Activated CD4-positive, alpha-beta memory T cell treated with anti-CD3 and anti-CD28 coated beads, Interleukin-2, amount 10 ng/mL, durations not matched to agents 7 days and 5 days (primary cell): ENCODE data around the gene ACOT7. TPM values are rescaled to one million over a fixed set of nuclear protein-coding genes. Genes with fewer than 3 reads are reported as not detected.

Source experiments
- CTCF ChIA-PET: fragments of 350-600 bp; sonication (Branson Sonifier 250); formaldehyde crosslinking; loops from one replicate; lab custom pipeline; 2021; ENCODE audit warnings: antibody characterized with exemption, inconsistent platforms; lab: Charles Lee
- POLR2A ChIA-PET: fragments of 350-600 bp; sonication (Branson Sonifier 250); formaldehyde crosslinking; loops from one replicate; lab custom pipeline; 2021; ENCODE audit warnings: antibody characterized with exemption; lab: Charles Lee
- DNase-seq: peaks from one replicate; pipeline ENCODE4 v3.0.0-alpha.2; 2020
- H3K27ac Mint-ChIP-seq: one replicate; pipeline ENCODE4 v1.8.0; 2021; ENCODE audit warnings: mild to moderate bottlenecking, mixed read lengths
- H3K27me3 Mint-ChIP-seq: one replicate; pipeline ENCODE4 v1.8.0; 2021; ENCODE audit warnings: mixed read lengths
- H3K36me3 Mint-ChIP-seq: one replicate; pipeline ENCODE4 v1.8.0; 2021; ENCODE audit warnings: low read depth, mixed read lengths
- H3K4me1 Mint-ChIP-seq: one replicate; pipeline ENCODE4 v1.8.0; 2021; ENCODE audit warnings: mixed read lengths
- H3K4me3 Mint-ChIP-seq: one replicate; pipeline ENCODE4 v1.8.0; 2021; ENCODE audit warnings: mild to moderate bottlenecking, mixed read lengths
- H3K9me3 Mint-ChIP-seq: one replicate; pipeline ENCODE4 v1.8.0; 2021; ENCODE audit warnings: mixed read lengths
- total RNA-seq, 2 experiments: library from RNA; stranded (reverse); gene quantifications; one replicate each; pipeline ENCODE4 v1.2.3, GENCODE V29; 2021

ACOT7 gene
- total RNA-seq, 2 experiments from 2014 or later: 56.8 to 58.6 TPM

DNA sequence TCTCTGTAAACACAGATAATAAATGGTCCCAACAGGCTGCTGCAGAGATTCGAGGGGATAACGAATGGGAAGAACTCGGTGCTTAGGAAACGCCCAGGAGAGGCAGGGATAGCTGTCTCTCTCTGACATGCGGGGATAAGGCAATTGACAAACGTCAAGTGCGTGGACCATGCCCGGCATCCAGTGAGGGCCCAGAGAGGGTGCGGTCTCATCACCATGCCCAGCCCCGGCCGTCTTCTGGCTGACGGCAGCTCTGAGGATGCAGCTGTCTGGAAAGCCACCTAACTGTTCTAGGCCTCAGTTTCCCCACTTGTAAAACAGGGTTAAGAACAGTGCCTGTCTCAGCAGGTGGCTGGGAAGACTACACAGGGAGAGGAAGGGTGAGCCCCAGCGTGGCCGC is 48.1 kb downstream of the ACOT7 start:
- DNase-seq: no peak
- H3K4me1 Mint-ChIP-seq: peaks cover 29% of the 10 kb centered on the region
- CTCF ChIA-PET: interaction anchor here (0.5 to 1.7 kb wide), 5 partner anchors 9 to 97 kb away, joined by 3 read pairs; no protein-coding TSS in a partner anchor
- no peaks in the 10 kb centered on the region for H3K9me3 Mint-ChIP-seq
- no peaks in the 10 kb centered on the region for H3K36me3 Mint-ChIP-seq
- POLR2A ChIA-PET: interaction anchor here (1.3 kb wide), 1 partner anchor 48 kb away, joined by 3 read pairs; the partner anchor contains the start of gene ACOT7
- H3K27ac Mint-ChIP-seq: no peak overlapping the region
- no peaks in the 10 kb centered on the region for H3K27me3 Mint-ChIP-seq
- no peak overlapping the region for H3K4me3 Mint-ChIP-seq

DNA sequence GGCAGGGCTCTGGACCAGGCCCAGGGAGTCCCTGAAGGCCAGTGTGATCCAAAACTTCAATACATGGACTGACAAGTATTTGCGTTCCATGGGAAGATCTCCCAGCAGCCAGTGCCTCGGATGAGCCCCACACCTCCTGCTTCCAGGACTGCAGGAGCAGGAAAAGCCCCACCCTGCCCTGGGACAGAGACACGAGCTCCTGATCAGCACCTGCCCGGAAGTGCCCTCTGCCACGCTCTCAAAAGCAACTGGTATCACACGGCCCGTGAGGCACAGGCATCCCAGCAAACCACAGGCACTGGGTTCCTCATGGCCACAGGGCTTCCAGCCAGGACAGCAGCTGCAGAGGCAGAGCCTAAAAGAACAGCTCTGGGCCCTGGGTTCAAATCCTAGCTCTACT is 48.6 kb downstream of the ACOT7 start:
- Mint-ChIP-seq H3K27ac (no peak overlapping the region), H3K4me3 (no peak overlapping the region), H3K27me3 (no peaks in the 10 kb centered on the region), H3K36me3 (no peaks in the 10 kb centered on the region), H3K4me1 (peaks cover 29% of the 10 kb centered on the region), H3K9me3 (no peaks in the 10 kb centered on the region)
- no peak for DNase-seq
- CTCF ChIA-PET: interaction anchor here (0.5 to 1.7 kb wide), 4 partner anchors 9 to 96 kb away, joined by 3 read pairs; no protein-coding TSS in a partner anchor
- POLR2A ChIA-PET: interaction anchor here (1.3 kb wide), 1 partner anchor 49 kb away, joined by 3 read pairs; the partner anchor contains the start of gene ACOT7

DNA sequence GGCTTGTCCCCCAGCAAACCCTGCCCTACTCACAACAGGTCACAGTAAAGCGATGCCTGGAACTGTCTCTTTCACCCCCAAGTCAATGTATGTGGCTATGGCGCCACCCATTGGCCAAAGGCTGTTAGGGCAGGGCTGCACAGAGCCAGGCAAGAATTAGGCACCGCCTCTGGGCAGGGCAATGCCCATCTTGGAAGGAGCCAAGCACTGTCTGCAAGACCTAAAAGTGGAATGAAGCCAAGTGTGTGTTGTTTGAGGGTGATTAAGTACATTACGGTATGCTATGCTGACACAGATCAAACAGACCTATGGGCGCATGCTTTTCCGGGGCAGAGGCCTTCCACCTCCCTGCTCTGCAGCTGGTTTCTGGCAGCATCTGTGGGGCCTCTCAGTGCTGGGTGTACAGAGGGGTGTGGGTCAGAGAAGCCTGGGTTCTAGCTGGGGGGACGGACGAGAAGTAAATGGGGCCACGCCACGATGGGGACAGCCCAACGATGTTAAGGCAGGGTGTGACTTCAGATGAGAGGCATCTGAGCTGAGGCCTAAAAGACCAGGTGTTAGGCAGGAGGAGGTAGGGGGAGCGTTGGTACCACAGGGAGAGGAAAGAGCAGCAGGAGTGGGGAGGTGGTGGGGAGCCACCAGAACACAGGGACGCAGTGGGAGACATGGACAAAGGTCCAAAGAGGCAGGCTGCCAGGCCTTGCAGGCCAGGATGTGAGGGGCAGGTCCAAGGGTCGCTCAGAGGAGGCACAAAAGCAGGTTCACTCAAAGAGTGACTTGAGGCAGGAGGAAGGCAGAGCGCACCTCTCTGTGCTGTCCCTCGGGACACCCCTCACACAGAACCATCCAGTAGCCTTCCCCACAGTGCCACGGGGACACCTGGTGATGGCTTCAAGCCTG is 49.8 kb downstream of the ACOT7 start:
- H3K4me3 Mint-ChIP-seq: no peak overlapping the region
- H3K27ac Mint-ChIP-seq: no peak overlapping the region
- POLR2A ChIA-PET: interaction anchor here (1.3 kb wide), 1 partner anchor 98 kb away, joined by 4 read pairs; no protein-coding TSS in a partner anchor
- no peaks in the 10 kb centered on the region for H3K36me3 Mint-ChIP-seq
- peak; percentile 78 for DNase-seq
- H3K4me1 Mint-ChIP-seq: peaks cover 18% of the 10 kb centered on the region
- no peaks in the 10 kb centered on the region for H3K27me3 Mint-ChIP-seq
- CTCF ChIA-PET: interaction anchor here (0.5 to 1.7 kb wide), 6 partner anchors 20 to 238 kb away, joined by 3 to 12 read pairs (median 4); partner anchors contain the start of gene ICMT
- no peaks in the 10 kb centered on the region for H3K9me3 Mint-ChIP-seq

DNA sequence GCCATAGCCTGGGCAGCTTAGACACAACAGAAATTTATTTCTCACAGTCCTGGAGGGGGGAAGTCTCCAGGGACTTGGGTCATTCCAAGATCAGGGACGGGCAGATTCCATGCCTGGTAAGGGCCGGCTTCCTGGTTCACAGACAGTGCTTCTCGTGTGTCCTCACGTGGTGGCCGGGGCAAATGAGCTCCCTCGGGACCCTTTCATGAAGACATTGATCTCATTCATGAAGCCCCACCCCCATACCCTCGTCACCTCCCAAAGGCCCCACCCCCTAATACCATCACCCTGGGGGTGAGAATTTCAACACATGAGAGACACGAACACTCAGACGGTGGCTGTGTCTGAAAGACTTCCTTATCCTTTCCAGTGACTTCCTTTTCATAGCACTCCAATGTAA is 51.5 kb downstream of the ACOT7 start:
- POLR2A ChIA-PET: interaction anchor here (1.3 kb wide), 1 partner anchor 96 kb away, joined by 4 read pairs; no protein-coding TSS in a partner anchor
- H3K4me3 Mint-ChIP-seq: no peak overlapping the region
- CTCF ChIA-PET: interaction anchor here (1.2 to 1.9 kb wide), 4 partner anchors 64 to 107 kb away, joined by 3 to 6 read pairs (median 4); partner anchors contain the start of gene ICMT
- no peak overlapping the region for H3K27ac Mint-ChIP-seq
- H3K9me3 Mint-ChIP-seq: no peaks in the 10 kb centered on the region
- no peak for DNase-seq
- H3K36me3 Mint-ChIP-seq: no peaks in the 10 kb centered on the region
- H3K27me3 Mint-ChIP-seq: no peaks in the 10 kb centered on the region
- H3K4me1 Mint-ChIP-seq: peaks cover 6% of the 10 kb centered on the region

DNA sequence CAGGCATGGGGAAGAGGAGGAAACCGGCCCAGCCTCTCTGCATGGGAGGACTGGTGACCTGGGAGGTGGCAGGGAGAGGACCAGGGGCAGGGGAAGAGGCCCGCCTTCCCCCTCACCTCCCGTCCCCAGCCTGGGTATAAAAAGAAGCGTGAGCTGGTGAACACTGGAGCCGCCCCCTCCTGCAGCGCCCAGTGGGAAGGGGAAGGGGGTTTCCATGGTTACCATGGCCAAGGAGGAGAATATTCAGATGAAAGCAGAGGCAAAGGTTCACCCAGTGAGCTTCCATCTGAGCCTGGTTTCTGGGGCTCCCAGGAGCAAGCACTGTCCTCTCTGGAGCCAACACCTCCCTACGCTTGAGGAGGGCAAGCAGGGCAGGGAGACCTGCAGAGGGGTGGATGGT is 54.9 kb downstream of the ACOT7 start:
- no peaks in the 10 kb centered on the region for H3K4me1 Mint-ChIP-seq
- H3K27me3 Mint-ChIP-seq: no peaks in the 10 kb centered on the region
- no peak overlapping the region for H3K27ac Mint-ChIP-seq
- no peak for DNase-seq
- CTCF ChIA-PET: interaction anchor here (0.6 kb wide), 1 partner anchor 24 kb away, joined by 3 read pairs; no protein-coding TSS in a partner anchor
- H3K36me3 Mint-ChIP-seq: no peaks in the 10 kb centered on the region
- H3K4me3 Mint-ChIP-seq: no peak overlapping the region
- POLR2A ChIA-PET: no interaction called here
- H3K9me3 Mint-ChIP-seq: no peaks in the 10 kb centered on the region

DNA sequence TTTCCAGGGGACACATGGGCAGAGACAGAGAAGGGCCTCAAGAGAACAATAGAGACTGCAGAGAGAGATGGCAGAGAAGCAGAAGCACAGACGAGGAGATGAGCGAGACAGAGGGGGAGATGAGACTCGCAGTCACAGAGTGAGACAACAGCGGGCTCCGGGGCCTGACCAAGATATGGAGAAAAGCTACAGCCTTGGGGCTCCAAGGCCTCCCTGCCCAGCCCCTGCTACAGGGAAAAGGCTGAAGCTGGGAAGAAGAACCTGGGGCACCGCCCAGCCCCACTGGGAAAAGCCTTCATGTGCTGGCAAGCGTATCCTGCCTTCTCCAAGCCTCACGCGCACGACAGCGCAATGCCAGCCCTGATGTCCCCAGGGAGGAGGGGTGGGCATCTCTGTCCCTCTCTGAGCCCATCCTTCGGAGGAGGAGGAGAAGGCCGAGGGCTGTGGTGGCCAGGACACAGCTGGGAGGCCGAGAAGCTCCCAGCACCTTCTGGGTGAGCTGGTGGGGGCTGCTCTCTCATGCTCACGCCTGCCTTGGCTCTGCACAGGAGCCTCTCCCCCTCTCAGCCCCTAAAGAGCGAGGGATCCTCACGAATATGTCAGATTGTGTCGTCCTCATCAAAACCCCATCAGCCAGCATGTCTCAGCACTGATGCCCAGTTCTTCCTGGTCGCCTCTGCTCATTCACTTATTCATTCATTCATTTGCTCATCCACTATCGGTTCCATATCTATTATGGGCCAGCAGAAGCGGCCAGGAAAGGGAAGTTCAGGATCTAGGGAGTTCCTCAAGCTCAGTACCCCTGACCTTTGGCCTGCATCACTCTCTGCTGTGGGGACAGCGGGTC is 56.6 kb downstream of the ACOT7 start:
- Mint-ChIP-seq H3K4me3 (no peak overlapping the region), H3K9me3 (no peaks in the 10 kb centered on the region), H3K36me3 (no peaks in the 10 kb centered on the region), H3K27me3 (no peaks in the 10 kb centered on the region), H3K4me1 (no peaks in the 10 kb centered on the region), H3K27ac (no peak overlapping the region)
- no peak for DNase-seq
- ChIA-PET POLR2A (interaction anchor here (1.3 kb wide), 1 partner anchor 21 kb away, joined by 3 read pairs; no protein-coding TSS in a partner anchor), CTCF (interaction anchor here (0.6 kb wide), 1 partner anchor 285 kb away, joined by 3 read pairs; no protein-coding TSS in a partner anchor)

DNA sequence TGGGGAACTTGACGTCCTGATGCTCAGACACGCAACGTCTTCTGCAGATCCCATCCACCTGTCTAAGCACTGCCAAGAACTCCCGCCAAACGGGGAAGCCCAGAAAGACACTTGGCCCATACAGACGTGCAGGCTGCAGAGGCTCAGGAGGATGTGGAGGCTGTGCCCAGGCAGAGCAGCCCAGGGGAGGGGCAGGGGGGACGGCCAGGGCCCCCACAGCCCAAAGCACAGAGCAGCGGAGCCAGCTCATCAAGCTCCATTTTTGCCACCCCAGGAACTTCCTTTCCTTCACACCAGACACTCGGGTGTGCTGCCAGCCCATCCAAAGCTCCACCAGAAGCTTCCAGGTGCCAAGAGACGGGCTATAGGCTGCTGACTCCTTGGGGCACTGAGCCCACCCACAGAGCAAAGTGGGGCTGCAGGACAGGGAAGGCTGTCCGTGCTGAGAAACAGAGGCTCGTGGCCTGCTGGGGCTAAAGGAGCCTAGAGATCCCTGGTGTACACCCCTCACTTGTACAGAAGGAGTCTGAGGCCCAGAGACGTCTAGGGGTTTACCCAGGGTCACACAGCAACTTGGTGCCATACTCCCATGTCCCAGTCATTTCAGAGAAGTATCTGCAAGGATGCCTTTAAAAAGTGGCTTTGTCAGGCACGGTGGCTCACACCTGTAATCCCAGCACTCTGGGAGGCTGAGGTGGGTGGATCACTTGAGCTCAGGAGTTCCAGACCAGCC is 59.1 kb downstream of the ACOT7 start:
- H3K4me1 Mint-ChIP-seq: no peaks in the 10 kb centered on the region
- CTCF ChIA-PET: interaction anchor here (2.9 kb wide), 1 partner anchor 14 kb away, joined by 10 read pairs; no protein-coding TSS in a partner anchor
- no peak overlapping the region for H3K27ac Mint-ChIP-seq
- POLR2A ChIA-PET: no interaction called here
- no peak for DNase-seq
- no peaks in the 10 kb centered on the region for H3K36me3 Mint-ChIP-seq
- no peak overlapping the region for H3K4me3 Mint-ChIP-seq
- no peaks in the 10 kb centered on the region for H3K9me3 Mint-ChIP-seq
- H3K27me3 Mint-ChIP-seq: no peaks in the 10 kb centered on the region

DNA sequence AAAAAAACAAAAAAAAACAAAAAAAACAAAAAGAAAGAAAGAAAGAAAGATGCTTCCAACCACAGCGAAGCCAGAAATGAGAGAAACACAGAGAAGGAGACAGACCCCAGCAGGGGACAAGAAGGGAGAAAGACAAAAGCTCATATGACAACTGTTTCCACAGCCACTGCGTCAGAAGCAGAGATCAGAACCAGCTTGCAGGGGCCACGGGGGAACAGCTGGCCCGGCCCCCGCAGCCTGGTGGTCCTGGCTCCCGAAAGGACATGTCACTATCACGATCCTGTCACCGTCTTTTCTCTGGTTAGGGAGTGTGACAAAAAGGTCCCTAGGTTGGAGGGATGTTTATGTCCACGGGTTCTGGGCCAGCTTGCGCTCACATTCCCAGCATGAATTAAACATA is 60.7 kb downstream of the ACOT7 start:
- no peaks in the 10 kb centered on the region for H3K9me3 Mint-ChIP-seq
- no peak overlapping the region for H3K27ac Mint-ChIP-seq
- DNase-seq: no peak
- no peaks in the 10 kb centered on the region for H3K4me1 Mint-ChIP-seq
- ChIA-PET POLR2A (no interaction called here), CTCF (interaction anchor here (1.5 to 2.9 kb wide), 2 partner anchors 10 to 16 kb away, joined by 3 to 10 read pairs; no protein-coding TSS in a partner anchor)
- no peaks in the 10 kb centered on the region for H3K36me3 Mint-ChIP-seq
- no peak overlapping the region for H3K4me3 Mint-ChIP-seq
- no peaks in the 10 kb centered on the region for H3K27me3 Mint-ChIP-seq

DNA sequence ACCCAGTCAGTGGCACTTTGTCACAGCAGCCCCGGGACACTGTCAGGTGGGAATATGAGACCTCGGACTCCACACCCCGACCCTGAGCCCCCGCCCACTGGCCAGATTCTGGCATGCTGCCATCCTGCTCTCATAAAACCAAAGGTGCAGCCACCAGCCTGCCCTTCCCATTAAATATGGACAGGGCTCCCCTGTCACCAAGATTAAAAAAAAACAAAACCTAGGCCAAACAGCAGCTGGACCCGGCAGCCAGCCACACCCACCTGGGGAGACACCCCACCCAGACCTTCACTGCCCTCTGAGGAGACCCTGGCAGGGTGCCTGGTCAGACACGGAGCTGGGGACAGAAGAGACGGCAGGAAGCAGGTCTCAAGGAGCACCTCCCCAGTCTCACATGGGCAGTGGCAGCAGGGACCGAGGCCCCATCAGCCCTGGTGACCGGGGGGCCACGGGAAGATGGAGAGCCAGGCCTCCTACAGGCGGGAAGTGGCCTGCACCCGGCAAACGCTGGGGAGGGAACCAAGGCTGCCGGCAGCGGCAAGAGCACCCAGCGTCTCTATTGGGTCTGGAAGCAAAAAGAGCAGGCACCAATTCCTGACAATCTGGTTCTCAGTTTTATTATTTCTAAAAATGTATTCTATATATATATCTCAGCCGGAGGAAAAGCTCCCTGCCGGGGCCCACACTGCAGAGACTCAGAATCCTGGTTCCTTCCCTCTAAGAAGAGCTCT is 61.9 kb downstream of the ACOT7 start:
- ChIA-PET POLR2A (no interaction called here), CTCF (interaction anchor here (1.5 to 2.9 kb wide), 2 partner anchors 8 to 17 kb away, joined by 3 to 10 read pairs; no protein-coding TSS in a partner anchor)
- Mint-ChIP-seq H3K36me3 (no peaks in the 10 kb centered on the region), H3K27ac (no peak overlapping the region), H3K9me3 (no peaks in the 10 kb centered on the region), H3K4me3 (no peak overlapping the region), H3K27me3 (no peaks in the 10 kb centered on the region), H3K4me1 (no peaks in the 10 kb centered on the region)
- DNase-seq: no peak

DNA sequence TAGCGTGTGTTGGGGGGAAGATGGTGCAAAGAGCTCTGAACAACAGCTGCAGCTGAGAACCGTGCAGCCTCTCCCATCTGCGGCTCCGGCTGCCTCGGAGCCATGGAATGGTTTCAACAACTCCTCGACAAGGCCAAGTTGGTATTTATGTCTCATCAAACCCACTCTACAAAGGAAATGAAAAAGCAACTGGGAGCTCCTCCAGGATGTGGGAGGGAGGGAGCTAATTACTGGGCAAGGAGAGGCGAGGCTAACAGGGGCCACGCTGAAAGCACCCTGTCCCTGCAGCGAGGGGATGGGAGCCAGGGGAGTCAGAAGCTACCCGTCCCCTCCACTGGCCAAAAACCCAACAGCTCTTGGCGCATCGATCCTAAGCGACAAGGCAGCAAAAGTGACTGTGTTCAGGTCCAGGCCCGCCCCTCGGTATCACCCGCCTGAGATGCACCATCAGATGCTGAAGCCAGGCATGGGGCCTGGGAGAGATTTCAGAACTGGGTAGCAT is 63.1 kb downstream of the ACOT7 start:
- H3K9me3 Mint-ChIP-seq: no peaks in the 10 kb centered on the region
- H3K4me3 Mint-ChIP-seq: no peak overlapping the region
- no peaks in the 10 kb centered on the region for H3K4me1 Mint-ChIP-seq
- no peaks in the 10 kb centered on the region for H3K27me3 Mint-ChIP-seq
- CTCF ChIA-PET: no interaction called here
- no peak for DNase-seq
- no peak overlapping the region for H3K27ac Mint-ChIP-seq
- POLR2A ChIA-PET: no interaction called here
- H3K36me3 Mint-ChIP-seq: peaks cover 4% of the 10 kb centered on the region

DNA sequence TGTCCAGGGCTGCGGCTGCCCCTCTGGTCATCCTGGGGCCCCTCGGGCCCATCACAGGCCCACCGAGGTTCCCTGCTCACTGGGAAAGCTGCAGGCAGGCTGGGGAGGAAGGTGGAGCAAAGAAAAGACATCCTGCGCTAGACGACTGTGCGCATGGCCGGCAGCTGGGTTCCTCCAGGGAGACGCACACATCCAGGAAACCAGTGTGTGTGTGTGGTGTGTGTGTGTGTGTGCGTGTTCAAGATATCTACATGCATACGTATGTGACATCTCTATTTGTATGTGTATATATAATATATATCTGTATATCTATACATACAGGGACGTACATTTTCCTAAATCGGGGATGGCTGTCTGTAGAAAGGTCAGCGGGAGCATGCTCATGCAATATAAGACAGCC is 63.7 kb downstream of the ACOT7 start:
- no peaks in the 10 kb centered on the region for H3K9me3 Mint-ChIP-seq
- peaks cover 5% of the 10 kb centered on the region for H3K36me3 Mint-ChIP-seq
- H3K27me3 Mint-ChIP-seq: no peaks in the 10 kb centered on the region
- DNase-seq: no peak
- CTCF ChIA-PET: no interaction called here
- no peaks in the 10 kb centered on the region for H3K4me1 Mint-ChIP-seq
- no peak overlapping the region for H3K4me3 Mint-ChIP-seq
- H3K27ac Mint-ChIP-seq: no peak overlapping the region
- POLR2A ChIA-PET: no interaction called here
